Measurements from ENCODE around the gene PLCL1. TPM values are rescaled to one million over a fixed set of nuclear protein-coding genes. Genes with fewer than 3 reads are reported as not detected.
A peak's percentile ranks its signal among the peaks of the same experiment; 100 is the strongest.

The PLCL1 gene
- total and polyA plus RNA-seq, 10 of the 15 experiments (the other 5 are each of a cell fraction or from before 2014, with no cell fraction given) = 0.03 to 1.5 (median 0.22) TPM

- no peak for TF ChIP-seq SUPT20H (IDR thresholded peaks at IDR 0.05; ENCODE audit: borderline replicate concordance, control insufficient read depth, low read depth, low read length)
- no peak for TF ChIP-seq TARDBP (IDR thresholded peaks at IDR 0.05; ENCODE audit: borderline replicate concordance)
- TF ChIP-seq POLR2A (IDR thresholded peaks at IDR 0.05; ENCODE audit: low read depth, low read length) = no peak
Observed at GRCh38 chr2:198008230-198008629, 203.8 kb downstream of the PLCL1 start (continued).

- Histone ChIP-seq H3K36me3 (ENCODE audit: control insufficient read depth in 2 of 2, insufficient read depth in 2 of 2, low read length in 1 of 2) (no peaks in the 10 kb centered on the region), H3K9ac (ENCODE audit: control insufficient read depth, insufficient read depth, low read length) (no peak overlapping the region), H2AFZ (ENCODE audit: control insufficient read depth, low read depth, low read length) (no peak overlapping the region), H3K4me1 (ENCODE audit: control insufficient read depth, insufficient read depth, low read length) (peaks cover 15% of the 10 kb centered on the region), H4K20me1 (ENCODE audit: control insufficient read depth, insufficient read depth) (no peaks in the 10 kb centered on the region), H3K27ac (ENCODE audit: control insufficient read depth, insufficient read depth) (no peak overlapping the region), H3K9me3 (replicated peaks; ENCODE audit: control insufficient read depth, insufficient read depth, low read length) (peaks cover 11% of the 10 kb centered on the region; the same call in 2 of the 3 replicates), H3K27me3 (replicated peaks in 1 of 2; ENCODE audit: control insufficient read depth in 2 of 2, insufficient read depth in 2 of 2, low read length in 1 of 2) (no peaks in the 10 kb centered on the region), H3K79me2 (ENCODE audit: control insufficient read depth, insufficient read depth, low read length) (no peaks in the 10 kb centered on the region), H3K4me2 (ENCODE audit: control insufficient read depth, insufficient read depth) (no peak overlapping the region), H3K4me3 (no peak overlapping the region)
- RAD21 ChIA-PET (ENCODE audit: unreplicated experiment) = no interaction called here
- POLR2A ChIA-PET = no interaction called here
- CTCF ChIA-PET = no interaction called here
- SMC1A ChIA-PET (ENCODE audit: uncharacterized antibody, unreplicated experiment) = interaction anchor here (0.6 to 1.2 kb wide), 2 partner anchors 15 to 206 kb away, joined by 3 to 4 read pairs; no protein-coding TSS in a partner anchor
- TF ChIP-seq RAD21 (IDR thresholded peaks at IDR 0.05; ENCODE audit: insufficient read depth, low read depth, low read length) (no peak), CBX5 (IDR thresholded peaks at IDR 0.05; ENCODE audit: low read depth) (peak; percentile 38; the same call in 1 of the 2 replicates)
- no peak for DNase-seq (ENCODE audit: low read depth, low spot score)
- no peak for ATAC-seq
- no TSS peak for BruUV-seq (replicated peaks)
- intact Hi-C loops (cut with micrococcal nuclease; ENCODE audit: unreplicated experiment) = no loop called here
- in situ Hi-C loops (cut with MboI) = no loop called here
- no peak for FAIRE-seq
Observed at GRCh38 chr2:198012025-198012424, 207.6 kb downstream of the PLCL1 start.

- H2AFZ ChIP-seq (ENCODE audit: control insufficient read depth, low read depth, low read length) = peak overlapping the region; percentile 65
- ChIA-PET POLR2A (interaction anchor here (0.5 to 0.6 kb wide), 2 partner anchors 15 to 141 kb away, joined by 3 read pairs; no protein-coding TSS in a partner anchor), RAD21 (ENCODE audit: unreplicated experiment) (interaction anchor here (0.6 to 1.4 kb wide), 4 partner anchors 10 to 111 kb away, joined by 3 to 7 read pairs (median 4); no protein-coding TSS in a partner anchor), CTCF (interaction anchor here (1.1 to 2.0 kb wide), 2 partner anchors 11 to 36 kb away, joined by 4 to 10 read pairs; no protein-coding TSS in a partner anchor), SMC1A (ENCODE audit: uncharacterized antibody, unreplicated experiment) (interaction anchor here (0.6 to 2.8 kb wide), 12 partner anchors 10 to 111 kb away, joined by 3 to 22 read pairs (median 6); no protein-coding TSS in a partner anchor)
- ATAC-seq (peak; percentile 21; the same call in 2 of the 3 replicates), DNase-seq (ENCODE audit: low read depth, low spot score) (no peak), FAIRE-seq (no peak)
- WGBS (ENCODE audit: insufficient coverage, insufficient replicate concordance, low lambda C conversion rate, missing lambda C conversion rate) = 40% methylated on average over 4 of the region's 4 CpGs
- H3K9me3 ChIP-seq (replicated peaks; ENCODE audit: control insufficient read depth, insufficient read depth, low read length) = peaks cover 4% of the 10 kb centered on the region; the same call in 2 of the 3 replicates
- no peaks in the 10 kb centered on the region for H3K27me3 ChIP-seq (replicated peaks in 1 of 2; ENCODE audit: control insufficient read depth in 2 of 2, insufficient read depth in 2 of 2, low read length in 1 of 2)
- intact Hi-C loops (cut with micrococcal nuclease; ENCODE audit: unreplicated experiment) = no loop called here
- no peak overlapping the region for H3K9ac ChIP-seq (ENCODE audit: control insufficient read depth, insufficient read depth, low read length)
- no peak overlapping the region for H3K4me3 ChIP-seq
- no peaks in the 10 kb centered on the region for H3K36me3 ChIP-seq (ENCODE audit: control insufficient read depth in 2 of 2, insufficient read depth in 2 of 2, low read length in 1 of 2)
- TF ChIP-seq HDGF (IDR thresholded peaks at IDR 0.05) = no peak
- TF ChIP-seq, protein P1, sequence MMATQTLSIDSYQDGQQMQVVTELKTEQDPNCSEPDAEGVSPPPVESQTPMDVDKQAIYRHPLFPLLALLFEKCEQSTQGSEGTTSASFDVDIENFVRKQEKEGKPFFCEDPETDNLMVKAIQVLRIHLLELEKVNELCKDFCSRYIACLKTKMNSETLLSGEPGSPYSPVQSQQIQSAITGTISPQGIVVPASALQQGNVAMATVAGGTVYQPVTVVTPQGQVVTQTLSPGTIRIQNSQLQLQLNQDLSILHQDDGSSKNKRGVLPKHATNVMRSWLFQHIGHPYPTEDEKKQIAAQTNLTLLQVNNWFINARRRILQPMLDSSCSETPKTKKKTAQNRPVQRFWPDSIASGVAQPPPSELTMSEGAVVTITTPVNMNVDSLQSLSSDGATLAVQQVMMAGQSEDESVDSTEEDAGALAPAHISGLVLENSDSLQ (IDR thresholded peaks at IDR 0.05) = no peak
- TF ChIP-seq USF1 (IDR thresholded peaks at IDR 0.05; ENCODE audit: borderline replicate concordance, extremely low read length, insufficient read depth, low read depth, low read length) = no peak
- H3K27ac ChIP-seq (ENCODE audit: control insufficient read depth, insufficient read depth) = no peak overlapping the region
- no TSS peak for BruUV-seq (replicated peaks)
- H4K20me1 ChIP-seq (ENCODE audit: control insufficient read depth, insufficient read depth) = no peaks in the 10 kb centered on the region
- no peak overlapping the region for H3K4me2 ChIP-seq (ENCODE audit: control insufficient read depth, insufficient read depth)
- H3K4me1 ChIP-seq (ENCODE audit: control insufficient read depth, insufficient read depth, low read length) = peaks cover 5% of the 10 kb centered on the region; the same call in 1 of the 2 replicates
- no peaks in the 10 kb centered on the region for H3K79me2 ChIP-seq (ENCODE audit: control insufficient read depth, insufficient read depth, low read length)
- in situ Hi-C loops (cut with MboI) = no loop called here
Observed at GRCh38 chr2:198016243-198016642, 211.8 kb downstream of the PLCL1 start.
